ENCODE measurements around the gene TIGD3.

Gene TIGD3

DNA sequence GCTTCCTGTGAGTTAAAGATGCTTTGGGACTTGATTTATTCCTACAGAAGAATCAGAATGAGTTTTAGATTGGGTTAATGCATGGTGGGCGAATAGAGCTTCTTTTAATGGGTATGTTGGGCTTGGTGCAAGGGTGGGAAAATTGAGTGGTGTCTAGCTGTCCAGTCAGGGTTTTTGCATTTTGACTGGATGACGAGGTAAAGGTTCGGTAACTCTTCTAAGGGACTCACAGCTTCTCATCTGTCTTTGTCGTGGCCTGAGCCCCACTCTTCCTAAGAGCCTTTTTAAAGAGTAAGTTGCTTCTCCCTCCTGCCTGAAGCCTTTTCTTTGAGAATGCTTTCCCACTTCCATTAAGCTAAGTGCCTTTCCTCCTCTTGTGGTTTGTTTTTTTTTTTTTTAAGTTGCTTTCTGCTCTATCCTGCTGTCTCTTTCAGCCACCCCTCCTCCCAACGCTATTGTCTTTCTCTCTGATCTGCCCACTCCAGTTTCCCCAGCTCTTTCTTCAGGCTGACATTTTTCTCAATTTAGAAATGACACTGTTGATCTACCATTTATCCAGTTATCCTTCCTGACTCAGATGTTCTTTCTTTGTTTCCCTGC, 19.8 kb upstream of the TIGD3 start:
- no peaks in the 10 kb centered on the region for H3K9me3 ChIP-seq (ENCODE audit: low read length)
- H3K36me3 ChIP-seq (ENCODE audit: insufficient read depth, low read length): peaks cover 20% of the 10 kb centered on the region
- no peak overlapping the region for H2AFZ ChIP-seq (ENCODE audit: low read depth, low read length)
- peak overlapping the region; percentile 86 for H3K4me3 ChIP-seq (ENCODE audit: low read length)
- no peaks in the 10 kb centered on the region for H3K27me3 ChIP-seq (ENCODE audit: insufficient read depth, low read length)
- H3K4me1 ChIP-seq (ENCODE audit: insufficient read depth, low read length): peaks cover 10% of the 10 kb centered on the region

DNA sequence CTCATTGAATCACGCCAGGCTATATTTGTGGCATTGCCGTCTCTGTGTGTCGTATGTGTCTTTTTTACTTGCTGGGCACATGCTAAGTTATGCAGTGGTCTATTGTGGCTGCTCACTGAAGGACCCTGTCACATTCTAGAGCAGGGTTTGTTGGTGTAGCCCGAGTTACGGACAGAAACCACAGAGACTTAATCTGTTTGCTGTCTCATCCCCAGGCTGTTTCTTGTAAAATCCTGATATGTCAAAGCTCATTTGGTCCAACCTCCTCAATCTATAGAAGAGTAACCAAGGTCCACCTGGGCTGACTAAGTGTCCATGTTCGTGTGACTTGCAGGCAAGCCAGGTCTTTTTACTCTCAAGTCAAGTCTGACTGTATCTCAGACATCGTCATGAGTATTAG, 15.9 kb upstream of the TIGD3 start:
- peaks cover 55% of the 10 kb centered on the region for H3K36me3 ChIP-seq (ENCODE audit: insufficient read depth, low read length)
- H3K4me1 ChIP-seq (ENCODE audit: insufficient read depth, low read length): peaks cover 10% of the 10 kb centered on the region
- no peak overlapping the region for H2AFZ ChIP-seq (ENCODE audit: low read depth, low read length)
- H3K9me3 ChIP-seq (ENCODE audit: low read length): no peaks in the 10 kb centered on the region
- no peaks in the 10 kb centered on the region for H3K27me3 ChIP-seq (ENCODE audit: insufficient read depth, low read length)
- no peak overlapping the region for H3K4me3 ChIP-seq (ENCODE audit: low read length)

DNA sequence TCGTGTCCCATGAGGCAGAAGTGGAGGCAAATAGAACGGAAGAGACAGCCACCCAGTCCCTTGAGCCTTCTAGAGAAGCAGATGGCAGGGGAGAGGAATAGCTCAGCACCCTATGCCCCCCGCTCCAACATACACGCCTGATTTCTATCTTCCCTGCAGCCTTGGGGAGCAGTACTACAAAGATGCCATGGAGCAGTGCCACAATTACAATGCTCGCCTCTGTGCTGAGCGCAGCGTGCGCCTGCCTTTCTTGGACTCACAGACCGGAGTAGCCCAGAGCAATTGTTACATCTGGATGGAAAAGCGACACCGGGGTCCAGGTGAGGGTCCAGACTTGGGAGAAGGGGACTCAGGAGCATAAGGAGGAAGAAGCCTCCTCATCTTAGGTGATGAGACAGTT, 14.3 kb upstream of the TIGD3 start:
- Histone ChIP-seq H3K4me3 (ENCODE audit: low read length) (no peak overlapping the region), H3K27me3 (ENCODE audit: insufficient read depth, low read length) (no peaks in the 10 kb centered on the region), H3K4me1 (ENCODE audit: insufficient read depth, low read length) (peaks cover 4% of the 10 kb centered on the region), H2AFZ (ENCODE audit: low read depth, low read length) (no peak overlapping the region), H3K9me3 (ENCODE audit: low read length) (no peaks in the 10 kb centered on the region), H3K36me3 (ENCODE audit: insufficient read depth, low read length) (peaks cover 71% of the 10 kb centered on the region)

DNA sequence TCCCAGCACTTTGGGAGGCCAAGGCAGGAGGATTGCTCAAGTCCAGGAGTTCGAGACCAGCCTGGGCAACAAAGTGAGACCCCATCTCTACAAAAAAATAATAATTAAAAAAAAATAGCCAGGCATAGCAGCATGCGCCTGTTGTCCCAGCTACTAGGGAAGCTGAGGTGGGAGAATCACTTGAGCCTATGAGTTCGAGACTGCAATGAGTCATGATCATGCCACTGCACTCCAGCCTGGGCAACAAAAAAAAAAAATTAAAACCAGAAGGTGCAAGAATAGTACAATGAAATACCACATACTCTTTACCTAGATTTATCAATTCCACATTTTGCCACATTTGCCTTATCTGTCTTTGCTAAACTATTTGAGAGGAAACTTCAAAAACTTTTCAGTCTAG, 12.7 kb upstream of the TIGD3 start:
- Histone ChIP-seq H3K9me3 (ENCODE audit: low read length) (no peaks in the 10 kb centered on the region), H2AFZ (ENCODE audit: low read depth, low read length) (no peak overlapping the region), H3K4me1 (ENCODE audit: insufficient read depth, low read length) (no peaks in the 10 kb centered on the region), H3K4me3 (ENCODE audit: low read length) (no peak overlapping the region), H3K36me3 (ENCODE audit: insufficient read depth, low read length) (peaks cover 87% of the 10 kb centered on the region), H3K27me3 (ENCODE audit: insufficient read depth, low read length) (no peaks in the 10 kb centered on the region)

DNA sequence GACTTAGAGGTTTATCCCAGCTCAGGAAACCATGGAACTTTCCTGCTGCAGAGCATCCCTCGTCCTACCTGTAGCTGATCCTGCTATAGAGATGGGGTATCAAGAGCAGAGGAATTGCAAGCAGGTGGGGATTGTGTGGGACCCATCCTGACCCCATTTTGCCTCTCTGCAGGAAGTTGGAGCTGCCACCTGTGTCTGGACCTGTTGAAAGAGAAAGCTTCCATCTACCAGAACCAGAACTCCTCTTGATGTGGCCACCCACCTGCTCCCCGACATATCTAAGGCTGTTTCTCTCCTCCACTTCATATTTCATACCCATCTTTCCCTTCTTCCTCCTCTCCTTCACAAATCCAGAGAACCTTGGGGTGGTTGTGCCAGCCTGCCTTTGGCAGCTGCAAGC, 3.0 kb upstream of the TIGD3 start:
- Histone ChIP-seq H2AFZ (ENCODE audit: low read depth, low read length) (no peak overlapping the region), H3K4me3 (ENCODE audit: low read length) (no peak overlapping the region), H3K36me3 (ENCODE audit: insufficient read depth, low read length) (peaks cover 49% of the 10 kb centered on the region), H3K27me3 (ENCODE audit: insufficient read depth, low read length) (no peaks in the 10 kb centered on the region), H3K4me1 (ENCODE audit: insufficient read depth, low read length) (peaks cover 22% of the 10 kb centered on the region), H3K9me3 (ENCODE audit: low read length) (no peaks in the 10 kb centered on the region)

DNA sequence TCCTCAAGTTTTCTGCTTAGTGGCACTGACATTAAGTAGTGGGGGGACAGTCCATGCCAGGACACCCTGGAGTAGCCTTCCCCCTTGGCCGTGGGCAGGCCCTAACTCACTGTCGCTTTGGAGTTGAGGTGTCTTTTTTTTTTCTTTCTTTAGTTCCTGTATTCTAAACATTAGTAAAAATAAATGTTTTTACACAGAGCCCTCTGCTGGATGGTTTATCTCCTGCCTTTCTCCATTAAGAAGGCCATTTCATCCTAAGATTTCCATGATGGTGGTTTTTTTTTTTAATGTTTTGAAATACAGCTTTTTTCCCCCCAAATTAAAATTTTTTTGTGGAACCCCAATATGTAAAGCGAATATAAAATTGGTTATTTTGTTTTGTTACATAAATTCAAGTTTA, 1.8 kb upstream of the TIGD3 start:
- Histone ChIP-seq H3K27me3 (ENCODE audit: insufficient read depth, low read length) (no peaks in the 10 kb centered on the region), H3K36me3 (ENCODE audit: insufficient read depth, low read length) (peaks cover 43% of the 10 kb centered on the region), H3K9me3 (ENCODE audit: low read length) (no peaks in the 10 kb centered on the region), H3K4me1 (ENCODE audit: insufficient read depth, low read length) (peaks cover 30% of the 10 kb centered on the region), H3K4me3 (ENCODE audit: low read length) (no peak overlapping the region), H2AFZ (ENCODE audit: low read depth, low read length) (no peak overlapping the region)

DNA sequence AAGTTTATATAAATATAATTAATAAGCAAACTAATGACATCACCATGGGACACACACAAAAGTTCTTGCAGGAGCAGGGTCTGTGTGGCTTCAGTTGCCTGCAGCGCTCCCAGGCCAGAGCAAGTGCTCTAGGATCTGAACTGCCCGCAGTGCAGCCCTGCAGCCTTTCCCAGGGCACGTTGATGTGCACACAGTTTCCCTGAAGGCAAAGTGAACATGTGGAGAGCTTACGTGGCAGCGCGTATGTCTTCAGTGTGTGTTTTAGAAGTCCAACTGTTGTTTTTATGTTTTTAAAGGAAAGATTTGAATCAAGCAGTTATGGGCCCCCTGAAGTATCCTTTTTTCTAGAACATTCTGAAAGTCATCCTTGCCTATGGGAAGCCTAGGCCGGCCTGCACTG, 1.2 kb upstream of the TIGD3 start:
- H3K27me3 ChIP-seq (ENCODE audit: insufficient read depth, low read length): no peaks in the 10 kb centered on the region
- H3K4me1 ChIP-seq (ENCODE audit: insufficient read depth, low read length): peaks cover 30% of the 10 kb centered on the region
- no peaks in the 10 kb centered on the region for H3K9me3 ChIP-seq (ENCODE audit: low read length)
- H3K36me3 ChIP-seq (ENCODE audit: insufficient read depth, low read length): peaks cover 37% of the 10 kb centered on the region
- no peak overlapping the region for H3K4me3 ChIP-seq (ENCODE audit: low read length)
- H2AFZ ChIP-seq (ENCODE audit: low read depth, low read length): no peak overlapping the region

DNA sequence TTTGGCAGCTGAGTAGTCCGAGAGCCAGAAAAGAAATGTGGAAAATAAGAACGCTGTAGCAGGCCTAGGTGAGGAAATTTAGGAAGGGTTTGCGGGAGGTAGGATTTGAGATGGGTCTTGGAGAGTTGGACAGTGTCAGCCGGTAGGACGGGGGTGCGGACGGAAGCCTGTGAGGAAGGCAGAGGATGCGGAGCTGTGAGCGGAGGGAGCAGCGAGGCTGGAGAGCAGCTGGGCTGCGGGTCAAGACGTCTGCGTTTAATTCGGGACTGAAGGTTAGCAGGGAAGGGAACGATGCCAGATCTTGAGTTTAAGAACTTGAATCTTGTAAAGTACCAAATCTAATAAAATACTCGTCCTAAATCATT, 669 bp upstream of the TIGD3 start:
- H3K27me3 ChIP-seq (ENCODE audit: insufficient read depth, low read length): no peaks in the 10 kb centered on the region
- H3K9me3 ChIP-seq (ENCODE audit: low read length): no peaks in the 10 kb centered on the region
- peak overlapping the region; percentile 70 for H3K4me3 ChIP-seq (ENCODE audit: low read length)
- H3K4me1 ChIP-seq (ENCODE audit: insufficient read depth, low read length): peaks cover 30% of the 10 kb centered on the region
- H2AFZ ChIP-seq (ENCODE audit: low read depth, low read length): peak overlapping the region; percentile 20
- peaks cover 32% of the 10 kb centered on the region for H3K36me3 ChIP-seq (ENCODE audit: insufficient read depth, low read length)

DNA sequence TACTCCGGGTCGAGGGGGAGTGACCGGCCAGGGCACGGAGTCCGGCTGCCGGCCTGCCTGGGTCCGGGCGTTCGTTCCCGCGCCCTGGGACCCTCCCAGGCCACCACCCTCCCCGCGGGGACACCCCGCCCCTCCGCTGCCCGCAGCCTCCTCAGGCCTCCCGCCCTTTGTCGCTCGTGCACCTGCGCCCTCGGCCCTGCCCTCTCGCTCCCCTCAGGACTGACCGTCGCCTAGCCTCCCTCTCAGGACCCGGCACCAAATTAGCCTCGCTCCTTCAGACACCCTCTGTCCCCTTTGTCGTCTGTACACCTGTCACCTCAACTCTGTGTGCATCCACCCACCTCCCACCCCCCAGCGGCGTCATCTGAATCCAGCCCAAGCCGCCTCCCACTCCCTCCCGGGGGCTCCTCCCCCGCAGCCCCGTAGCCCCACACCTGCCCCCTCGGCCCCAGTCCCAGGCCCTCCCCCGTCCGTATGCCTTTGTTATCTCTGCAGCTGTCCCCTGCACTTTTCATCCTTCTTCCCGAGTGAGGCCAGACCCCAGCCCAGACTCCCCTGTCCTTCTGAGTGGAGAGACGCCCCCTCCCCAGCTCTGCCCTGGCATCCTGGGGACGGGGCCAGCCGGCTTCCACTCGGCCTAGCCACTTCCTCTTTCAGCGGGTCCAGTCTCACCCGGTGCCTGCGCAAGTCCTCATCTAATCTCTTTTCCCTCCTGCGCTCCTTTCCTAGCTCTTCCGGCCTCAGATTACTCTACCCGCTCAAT, 643 bp downstream of the TIGD3 start:
- Histone ChIP-seq H3K4me3 (ENCODE audit: low read length) (peak overlapping the region; percentile 70), H3K36me3 (ENCODE audit: insufficient read depth, low read length) (peaks cover 22% of the 10 kb centered on the region), H3K9me3 (ENCODE audit: low read length) (no peaks in the 10 kb centered on the region), H3K4me1 (ENCODE audit: insufficient read depth, low read length) (peaks cover 34% of the 10 kb centered on the region), H2AFZ (ENCODE audit: low read depth, low read length) (peak overlapping the region; percentile 66), H3K27me3 (ENCODE audit: insufficient read depth, low read length) (no peaks in the 10 kb centered on the region)

DNA sequence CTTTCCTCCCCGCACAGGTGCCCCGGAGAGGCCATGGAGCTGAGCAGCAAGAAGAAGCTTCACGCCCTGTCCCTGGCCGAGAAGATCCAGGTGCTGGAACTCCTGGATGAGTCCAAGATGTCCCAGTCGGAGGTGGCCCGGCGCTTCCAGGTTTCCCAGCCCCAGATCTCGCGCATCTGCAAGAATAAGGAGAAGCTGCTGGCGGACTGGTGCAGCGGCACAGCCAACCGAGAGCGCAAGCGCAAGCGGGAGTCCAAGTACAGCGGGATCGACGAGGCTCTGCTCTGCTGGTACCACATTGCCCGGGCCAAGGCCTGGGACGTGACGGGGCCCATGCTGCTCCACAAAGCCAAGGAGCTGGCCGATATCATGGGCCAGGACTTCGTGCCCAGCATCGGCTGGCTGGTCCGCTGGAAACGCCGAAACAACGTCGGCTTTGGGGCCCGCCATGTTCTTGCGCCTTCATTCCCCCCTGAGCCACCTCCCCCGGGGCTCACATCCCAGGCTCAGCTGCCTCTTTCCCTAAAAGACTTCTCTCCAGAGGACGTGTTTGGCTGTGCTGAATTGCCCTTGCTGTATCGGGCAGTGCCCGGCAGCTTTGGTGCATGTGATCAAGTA, 1.3 kb downstream of the TIGD3 start:
- peak overlapping the region; percentile 70 for H3K4me3 ChIP-seq (ENCODE audit: low read length)
- no peak overlapping the region for H2AFZ ChIP-seq (ENCODE audit: low read depth, low read length)
- no peaks in the 10 kb centered on the region for H3K27me3 ChIP-seq (ENCODE audit: insufficient read depth, low read length)
- H3K4me1 ChIP-seq (ENCODE audit: insufficient read depth, low read length): peaks cover 34% of the 10 kb centered on the region
- H3K9me3 ChIP-seq (ENCODE audit: low read length): no peaks in the 10 kb centered on the region
- peaks cover 18% of the 10 kb centered on the region for H3K36me3 ChIP-seq (ENCODE audit: insufficient read depth, low read length)

DNA sequence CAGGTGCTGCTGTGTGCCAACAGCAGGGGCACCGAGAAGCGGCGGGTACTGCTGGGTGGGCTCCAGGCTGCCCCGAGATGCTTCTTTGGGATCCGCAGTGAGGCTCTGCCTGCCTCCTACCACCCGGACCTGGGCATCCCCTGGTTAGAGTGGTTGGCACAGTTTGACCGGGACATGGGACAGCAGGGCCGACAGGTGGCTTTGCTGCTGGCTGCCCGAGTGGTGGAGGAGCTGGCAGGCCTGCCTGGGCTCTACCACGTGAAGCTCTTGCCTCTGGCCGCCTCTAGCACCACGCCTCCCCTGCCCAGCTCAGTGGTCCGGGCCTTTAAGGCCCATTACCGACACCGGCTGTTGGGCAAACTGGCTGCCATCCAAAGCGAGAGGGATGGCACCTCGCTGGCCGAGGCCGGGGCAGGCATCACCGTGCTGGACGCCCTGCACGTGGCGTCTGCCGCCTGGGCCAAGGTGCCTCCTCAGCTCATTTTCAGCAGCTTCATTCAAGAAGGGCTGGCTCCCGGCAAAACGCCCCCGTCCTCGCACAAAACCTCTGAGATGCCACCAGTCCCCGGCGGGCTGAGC, 1.9 kb downstream of the TIGD3 start:
- Histone ChIP-seq H3K9me3 (ENCODE audit: low read length) (no peaks in the 10 kb centered on the region), H2AFZ (ENCODE audit: low read depth, low read length) (no peak overlapping the region), H3K4me1 (ENCODE audit: insufficient read depth, low read length) (peaks cover 34% of the 10 kb centered on the region), H3K27me3 (ENCODE audit: insufficient read depth, low read length) (no peaks in the 10 kb centered on the region), H3K36me3 (ENCODE audit: insufficient read depth, low read length) (peaks cover 13% of the 10 kb centered on the region), H3K4me3 (ENCODE audit: low read length) (no peak overlapping the region)

DNA sequence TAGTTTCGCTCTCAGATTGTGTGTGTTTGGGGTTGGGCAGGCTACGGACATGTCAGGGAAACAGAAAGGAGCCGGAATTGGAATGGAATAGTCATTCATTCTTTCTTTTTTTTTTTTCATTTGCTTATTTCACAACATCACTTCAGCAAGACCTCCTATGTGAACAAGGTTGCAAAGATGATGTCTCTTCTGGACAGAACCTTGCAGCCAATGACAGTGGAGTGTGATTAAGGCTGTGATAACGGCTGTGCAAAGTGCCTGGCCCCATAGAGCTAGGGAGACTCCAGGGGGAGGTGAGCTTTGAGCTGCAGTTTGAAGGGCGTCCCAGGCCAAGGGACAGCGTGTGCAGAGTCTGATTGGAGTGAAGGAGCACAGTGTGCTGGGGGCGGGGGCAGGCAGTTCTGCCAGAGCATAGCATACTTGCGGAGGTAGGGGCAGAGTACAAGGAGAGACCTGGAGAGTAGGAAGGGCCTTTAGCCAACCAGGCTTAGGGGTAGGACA, 3.4 kb downstream of the TIGD3 start:
- Histone ChIP-seq H3K4me3 (ENCODE audit: low read length) (no peak overlapping the region), H3K9me3 (ENCODE audit: low read length) (no peaks in the 10 kb centered on the region), H3K27me3 (ENCODE audit: insufficient read depth, low read length) (no peaks in the 10 kb centered on the region), H3K36me3 (ENCODE audit: insufficient read depth, low read length) (no peaks in the 10 kb centered on the region), H2AFZ (ENCODE audit: low read depth, low read length) (no peak overlapping the region), H3K4me1 (ENCODE audit: insufficient read depth, low read length) (peaks cover 31% of the 10 kb centered on the region)

DNA sequence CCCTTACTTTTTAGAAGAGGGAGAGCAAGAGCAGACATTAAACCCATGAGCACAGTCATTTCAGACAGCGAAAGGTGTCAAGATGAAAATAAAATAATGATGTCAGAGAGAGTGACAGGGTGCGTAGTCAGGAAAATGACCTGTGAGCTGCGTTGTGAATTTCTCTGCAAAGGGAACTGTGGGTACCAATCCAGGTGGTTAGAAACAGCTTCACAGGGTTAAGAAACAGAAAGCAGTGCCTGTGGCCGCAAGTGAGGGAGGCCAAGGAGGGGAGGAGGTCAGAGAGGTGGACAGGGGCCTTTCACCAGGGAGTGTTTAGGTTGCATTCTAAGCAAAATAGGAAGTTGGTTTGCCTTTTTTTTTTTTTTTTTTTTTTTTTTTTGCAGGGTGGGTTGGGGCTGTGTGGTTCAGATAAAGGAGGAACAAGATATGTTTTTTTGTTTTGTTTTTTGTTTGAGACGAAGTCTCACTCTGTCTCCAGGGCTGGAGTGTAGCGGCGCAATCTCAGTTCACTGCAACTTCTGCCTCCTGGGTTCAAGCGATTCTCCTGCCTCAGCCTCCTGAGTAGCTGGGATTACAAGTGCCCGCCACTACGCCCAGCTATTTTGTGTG, 7.9 kb downstream of the TIGD3 start:
- peaks cover 4% of the 10 kb centered on the region for H3K4me1 ChIP-seq (ENCODE audit: insufficient read depth, low read length)
- no peaks in the 10 kb centered on the region for H3K27me3 ChIP-seq (ENCODE audit: insufficient read depth, low read length)
- H3K9me3 ChIP-seq (ENCODE audit: low read length): no peaks in the 10 kb centered on the region
- no peaks in the 10 kb centered on the region for H3K36me3 ChIP-seq (ENCODE audit: insufficient read depth, low read length)
- H3K4me3 ChIP-seq (ENCODE audit: low read length): no peak overlapping the region
- H2AFZ ChIP-seq (ENCODE audit: low read depth, low read length): no peak overlapping the region
